CD4-positive, alpha-beta T cell treated with Interleukin-4 for 4 hours (primary cell): Measurements from ENCODE around the gene RNF223.
"Not testable (repeated sequence)": the region's sequence is repeated elsewhere in the genome, so short reads cannot be mapped to it uniquely, and the experiment has no call there.

Source experiments
- DNase-seq: peaks from one replicate; pipeline ENCODE4 v3.0.0-alpha.2; 2020

The RNF223 gene

DNA sequence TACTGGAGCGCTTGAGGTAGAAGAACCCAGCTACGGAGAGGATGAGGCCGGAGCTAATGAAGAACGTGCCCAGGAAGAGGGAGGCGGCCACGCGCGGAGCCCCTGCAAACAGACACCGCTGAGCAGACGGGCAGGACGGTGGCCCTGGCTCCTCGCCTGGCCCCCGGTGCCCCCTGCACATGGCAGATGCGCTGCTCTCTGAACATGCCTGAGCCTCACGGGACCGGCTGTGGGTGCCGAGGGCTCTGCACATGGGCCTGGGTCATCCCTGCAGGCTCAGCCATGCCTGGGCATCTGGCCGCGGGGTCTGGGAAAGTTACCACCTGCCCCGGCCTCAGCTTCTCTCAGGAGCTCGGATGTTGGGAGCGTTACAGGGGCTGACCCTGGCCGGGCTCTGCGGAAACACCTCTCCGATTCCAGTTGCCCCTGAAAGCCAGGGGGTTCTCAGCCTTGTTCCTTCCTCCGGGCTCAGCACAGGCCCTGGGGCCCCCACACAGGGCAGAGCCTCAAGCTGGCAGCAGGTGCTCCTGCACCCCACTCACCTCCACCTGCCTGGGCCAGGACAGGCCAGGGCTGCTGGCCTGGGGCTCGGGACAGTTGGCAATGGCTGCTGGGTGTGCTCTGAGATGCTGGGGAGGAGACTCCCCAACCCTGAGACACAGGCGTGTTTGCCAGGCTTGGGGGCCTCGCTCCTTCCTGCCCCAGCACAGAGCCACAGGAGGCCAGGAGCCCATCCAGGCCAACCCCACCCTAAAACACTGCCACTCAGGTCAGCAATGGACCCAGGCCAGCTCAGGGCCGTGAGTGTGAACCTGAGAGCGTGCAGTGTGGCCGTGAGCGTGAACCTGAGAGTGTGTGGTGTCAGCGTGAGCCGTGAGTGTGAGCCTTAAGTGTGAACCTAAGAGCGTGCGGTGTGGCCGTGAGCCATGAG lies 12.1 kb upstream of the RNF223 start:
- DNase-seq: no peak

GRCh38 chr1:1085171-1085841 lies 11.2 kb upstream of the RNF223 start:
- DNase-seq: no peak

DNA sequence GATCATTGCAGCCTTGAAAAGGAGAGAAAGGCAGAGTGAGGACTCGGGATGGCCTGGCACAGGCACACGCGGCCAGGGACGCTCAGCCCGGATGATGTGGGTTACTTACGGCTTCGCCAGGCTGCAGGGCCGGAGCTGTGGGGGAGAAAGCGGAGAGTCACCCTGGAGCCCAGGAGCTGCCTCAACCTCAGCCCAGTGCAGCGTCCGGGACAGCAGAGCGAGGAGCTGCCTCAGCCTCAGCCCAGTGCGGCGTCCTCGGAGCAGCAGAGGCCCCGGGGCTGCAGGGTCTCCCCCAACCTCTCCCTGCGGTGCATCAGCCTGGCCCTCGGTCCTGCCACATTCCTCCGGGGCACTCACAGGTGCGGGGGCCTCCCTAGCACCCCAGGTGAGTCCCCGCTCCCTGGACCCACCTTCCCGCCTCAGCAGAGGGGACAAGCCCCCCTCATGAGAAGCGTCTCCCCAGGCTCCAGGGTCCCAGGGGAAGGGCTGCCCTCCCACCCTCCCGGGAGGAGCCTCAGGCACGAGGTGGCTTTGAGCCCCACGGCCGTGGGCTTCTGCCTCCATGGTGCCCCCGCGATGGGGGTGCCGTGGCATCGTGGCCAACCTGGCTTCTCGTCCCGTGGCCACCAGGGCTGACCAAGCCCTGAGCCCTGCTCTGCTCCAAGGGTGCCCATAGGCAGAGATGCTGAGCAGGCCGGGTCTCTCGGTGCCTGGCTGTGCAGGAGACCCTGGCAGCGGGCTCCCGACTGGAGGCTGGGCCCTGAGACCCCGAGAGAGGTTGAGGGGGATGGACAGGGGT lies 10.5 kb upstream of the RNF223 start:
- no peak for DNase-seq

- DNase-seq: no peak
Measured at GRCh38 chr1:1083416-1084371, 9.6 kb upstream of the RNF223 start.

- DNase-seq: no peak
Measured at GRCh38 chr1:1082776-1083415, 8.8 kb upstream of the RNF223 start.

- no peak for DNase-seq
Measured at GRCh38 chr1:1082239-1082775, 8.2 kb upstream of the RNF223 start.

DNA sequence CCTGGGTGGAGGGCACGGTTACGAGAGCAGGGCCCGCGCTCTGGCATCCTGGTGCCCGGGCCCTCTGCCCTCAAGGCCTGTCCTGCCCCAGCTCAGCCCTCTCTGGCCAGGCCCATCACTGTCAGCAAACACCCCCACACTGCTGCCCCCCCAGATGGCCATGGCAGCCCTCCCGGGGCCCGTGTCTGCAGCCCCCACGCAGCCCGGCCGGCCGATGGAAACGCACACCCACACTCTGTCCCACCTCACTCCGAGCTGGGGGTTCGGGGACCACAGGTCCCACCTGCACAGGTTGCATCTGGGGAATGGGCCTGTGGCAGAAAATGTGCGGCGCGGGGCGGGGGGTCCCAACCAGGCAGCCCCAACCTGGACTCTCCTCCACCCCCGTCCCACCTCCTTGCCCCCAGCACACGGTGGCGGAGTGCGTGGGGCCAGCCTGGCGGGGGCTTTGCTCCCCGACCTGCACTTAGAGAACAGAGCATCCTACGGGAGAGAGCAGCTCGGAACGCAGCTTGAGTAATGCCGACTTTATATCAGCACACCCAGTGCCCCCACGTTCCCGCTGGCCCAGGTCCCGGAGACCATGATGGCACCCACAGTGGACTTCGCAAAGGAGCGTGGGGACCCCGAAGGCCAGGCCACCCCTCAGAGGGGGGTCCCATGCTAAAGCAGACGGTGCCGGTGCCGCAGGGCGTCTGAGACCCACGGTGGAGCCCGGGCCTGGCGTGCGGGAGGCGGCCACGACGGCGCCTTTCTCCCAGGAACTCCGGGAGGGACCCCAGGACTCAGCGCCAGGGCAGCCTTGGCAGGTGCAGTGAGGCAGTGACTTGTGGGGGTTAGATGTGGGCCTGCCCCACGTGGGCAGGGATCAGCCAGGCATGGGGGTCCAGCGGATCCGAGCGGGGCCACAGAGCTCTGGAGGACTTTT lies 7.5 kb upstream of the RNF223 start:
- no peak for DNase-seq

- no peak for DNase-seq
Measured at GRCh38 chr1:1080951-1081310, 6.8 kb upstream of the RNF223 start.

GRCh38 chr1:1080122-1080757 lies 6.1 kb upstream of the RNF223 start:
- DNase-seq: no peak

DNA sequence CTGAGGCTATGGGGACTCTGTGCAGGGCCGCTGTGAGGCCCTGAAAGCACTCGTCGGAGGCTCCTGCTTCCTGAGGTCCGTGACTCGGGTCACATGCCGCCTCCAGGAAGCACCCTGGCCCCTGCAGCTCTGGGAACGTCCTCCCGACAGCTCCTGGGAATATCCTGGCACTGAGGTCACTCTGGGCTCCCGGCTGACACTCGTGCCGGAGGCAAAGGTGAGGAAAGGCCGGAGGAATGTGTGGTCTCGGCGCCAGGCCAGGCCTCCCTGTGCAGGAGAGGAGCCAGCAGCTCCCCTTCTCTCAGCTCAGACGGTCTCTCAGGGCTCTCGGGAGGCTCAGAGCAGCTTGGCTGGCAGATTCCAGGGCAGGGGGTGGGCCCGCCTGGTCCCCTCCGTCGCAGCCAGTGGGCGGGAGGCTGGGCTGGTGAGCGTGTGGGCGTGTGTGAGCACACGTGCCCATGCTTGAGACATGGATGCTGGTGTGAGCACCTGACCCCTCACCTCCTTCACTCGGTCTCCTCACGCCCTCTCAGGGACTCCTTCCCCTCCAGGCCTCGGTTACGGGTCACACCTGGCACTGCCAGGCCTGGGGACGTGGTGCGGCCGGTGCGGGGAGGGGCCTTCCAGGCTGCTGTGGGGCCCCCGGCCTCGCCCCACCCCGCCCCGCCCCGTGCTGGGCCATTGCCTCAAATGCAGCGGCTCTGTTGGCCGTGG lies 5.5 kb upstream of the RNF223 start:
- DNase-seq: no peak

GRCh38 chr1:1077396-1077795 lies 3.3 kb upstream of the RNF223 start:
- DNase-seq: not testable (repeated sequence)

DNA sequence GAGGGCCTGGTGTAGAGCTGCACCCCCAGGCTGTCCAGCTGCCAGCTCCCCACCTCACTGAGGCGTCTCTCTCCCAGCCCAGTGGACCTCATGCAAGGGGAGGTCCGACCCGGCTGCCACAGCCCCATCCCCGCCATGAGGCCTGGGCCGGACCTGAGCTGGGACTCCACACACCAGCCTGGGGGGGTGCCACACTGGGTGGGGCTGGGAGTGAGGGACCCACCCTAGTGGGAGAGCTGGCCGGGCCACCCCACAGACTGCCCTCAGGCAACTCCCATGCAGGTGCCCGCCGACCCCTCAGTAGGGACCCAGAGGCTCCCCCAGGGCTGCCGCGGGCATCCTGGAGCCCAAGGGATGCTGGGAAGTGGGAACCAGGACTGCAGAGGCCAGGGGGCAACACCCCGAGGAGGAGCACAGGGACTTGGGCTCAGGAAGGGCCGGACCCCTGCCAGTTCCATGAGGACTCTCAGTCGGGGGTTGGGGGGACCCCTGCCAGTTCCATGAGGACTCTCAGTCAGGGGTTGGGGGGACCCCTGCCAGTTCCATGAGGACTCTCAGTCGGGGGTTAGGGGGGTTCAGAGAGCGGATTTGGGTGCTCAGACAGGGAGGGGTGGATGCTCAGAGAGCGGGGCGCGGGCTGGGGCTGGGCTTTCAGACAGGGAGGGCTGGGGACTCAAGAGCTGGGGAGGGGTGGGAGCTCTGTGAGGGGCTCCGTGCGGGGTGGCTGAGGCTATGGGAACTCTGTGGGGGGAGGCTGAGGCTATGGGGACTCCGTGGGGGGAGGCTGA lies 1.2 kb upstream of the RNF223 start:
- DNase-seq: no peak

DNA sequence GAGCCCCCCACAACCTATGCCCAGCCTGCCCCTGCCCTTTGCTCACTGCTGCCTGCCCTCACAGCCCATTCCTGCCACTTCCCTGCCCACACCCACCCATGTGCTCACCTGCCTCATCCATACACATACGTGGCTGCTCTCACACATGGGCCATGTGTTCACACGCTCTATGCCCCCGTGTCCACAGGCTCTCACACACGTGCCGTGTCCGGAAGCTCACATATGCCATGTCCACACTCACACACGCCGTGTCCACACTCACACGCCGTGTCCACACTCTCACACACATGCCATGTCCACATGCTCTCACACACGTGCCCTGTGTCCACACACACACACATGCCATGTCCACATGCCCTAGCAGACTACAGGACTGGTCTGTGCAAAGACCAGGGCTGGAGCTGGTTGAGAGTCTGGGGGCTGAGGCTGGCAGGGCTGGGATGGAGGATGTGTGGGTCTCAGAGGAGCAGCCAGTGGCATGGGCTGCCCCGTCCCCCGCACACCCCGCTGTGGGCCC lies 583 bp upstream of the RNF223 start:
- no peak for DNase-seq

GRCh38 chr1:1072849-1073742 lies 1.0 kb downstream of the RNF223 start:
- DNase-seq: no peak

- no peak for DNase-seq
Measured at GRCh38 chr1:1072299-1072848, 1.7 kb downstream of the RNF223 start.

DNA sequence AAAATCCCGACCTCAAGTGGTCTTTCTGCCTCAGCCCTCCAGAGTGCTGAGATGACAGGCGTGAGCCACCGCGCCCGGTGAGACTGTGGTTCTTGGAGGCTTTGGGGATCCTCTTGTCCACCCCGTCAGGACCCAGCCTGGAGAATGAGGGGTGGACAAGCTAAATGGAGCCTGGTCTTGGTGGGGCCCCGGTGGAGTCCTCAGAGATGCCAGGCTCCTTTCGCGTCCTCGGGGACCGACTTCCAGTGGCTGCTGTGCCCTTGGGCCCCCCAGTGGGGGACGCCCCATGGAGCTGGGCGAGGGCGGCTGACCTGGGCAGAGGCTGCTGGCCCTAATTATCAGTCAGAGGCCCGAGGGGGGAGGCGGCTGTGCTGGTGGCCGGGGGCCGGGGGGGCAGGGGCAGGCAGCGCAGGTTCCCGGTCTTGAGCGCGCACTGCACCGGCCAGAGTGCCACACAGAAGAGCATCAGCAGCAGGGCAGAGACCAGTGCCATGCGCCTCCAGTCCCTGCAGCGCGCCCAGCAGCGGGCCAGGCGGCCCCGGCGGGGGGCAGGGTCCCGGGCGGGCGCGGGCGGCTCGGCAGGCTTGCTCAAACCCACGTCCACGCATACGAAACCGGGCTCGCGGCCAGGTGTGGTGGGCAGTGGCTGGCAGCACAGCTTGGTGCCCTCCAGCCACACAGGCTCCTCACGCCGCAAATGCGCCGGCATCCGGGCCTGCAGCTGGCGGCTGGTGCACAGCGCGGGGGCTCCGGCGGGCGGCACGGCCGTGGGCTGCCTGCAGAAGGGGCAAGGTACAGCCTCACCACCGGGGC lies 2.4 kb downstream of the RNF223 start:
- no peak for DNase-seq
